GM21529 (cell line): Measurements from ENCODE around the gene RBBP8NL.

Source experiments
- ATAC-seq: cut with Tn5 transposase; IDR thresholded peaks from one replicate; pipeline ENCODE4 v1.9.1; 2021; ENCODE audit not compliant: unreplicated experiment

RBBP8NL gene

DNA sequence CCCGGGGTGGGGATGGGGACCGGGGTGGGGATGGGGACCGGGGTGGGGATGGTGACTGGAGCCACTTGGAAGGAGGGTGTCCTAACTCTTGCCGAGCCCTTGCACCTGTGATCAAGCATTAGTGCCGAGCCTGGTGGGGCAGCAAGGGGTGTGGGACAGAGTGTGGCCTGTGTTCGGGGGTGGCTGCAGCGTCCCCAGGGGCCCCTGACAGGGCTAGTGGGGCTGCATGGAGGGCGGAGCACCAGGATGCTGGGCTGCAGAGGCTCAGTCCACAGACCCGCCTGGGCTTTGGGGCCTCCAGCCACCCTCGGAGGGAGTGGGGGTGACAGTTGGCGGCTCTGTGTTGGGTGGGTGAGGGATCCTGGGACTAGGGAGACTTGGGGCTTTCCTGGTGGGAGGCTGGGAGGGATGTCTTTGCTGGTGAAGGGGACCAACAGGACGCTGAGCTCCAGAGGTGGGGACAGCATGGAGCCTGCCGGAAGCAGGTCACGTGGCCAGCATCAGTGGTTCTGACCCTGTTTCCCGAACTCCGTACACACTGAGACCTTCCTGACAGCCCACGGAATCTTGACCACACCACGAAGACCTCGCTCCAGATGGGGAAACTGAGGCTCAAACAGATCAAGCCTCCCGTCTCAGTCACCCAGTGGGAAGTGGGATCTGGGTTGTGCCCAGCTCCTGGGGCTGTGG, 4.6 kb downstream of the RBBP8NL start:
- no peak for ATAC-seq

DNA sequence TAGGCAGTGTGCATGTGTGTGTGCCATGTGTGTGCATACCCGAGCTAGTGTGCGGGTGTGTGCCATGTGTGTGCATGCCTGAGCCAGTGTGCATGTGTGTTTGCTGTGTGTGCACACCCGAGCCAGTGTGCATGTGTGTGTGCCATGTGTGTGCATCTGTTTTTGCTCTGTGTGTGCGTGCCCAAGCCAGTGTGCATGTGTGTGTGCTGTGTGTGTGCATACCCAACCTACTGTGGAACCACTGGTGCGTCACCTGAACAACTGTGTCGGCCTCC, 5.7 kb downstream of the RBBP8NL start:
- ATAC-seq: no peak

DNA sequence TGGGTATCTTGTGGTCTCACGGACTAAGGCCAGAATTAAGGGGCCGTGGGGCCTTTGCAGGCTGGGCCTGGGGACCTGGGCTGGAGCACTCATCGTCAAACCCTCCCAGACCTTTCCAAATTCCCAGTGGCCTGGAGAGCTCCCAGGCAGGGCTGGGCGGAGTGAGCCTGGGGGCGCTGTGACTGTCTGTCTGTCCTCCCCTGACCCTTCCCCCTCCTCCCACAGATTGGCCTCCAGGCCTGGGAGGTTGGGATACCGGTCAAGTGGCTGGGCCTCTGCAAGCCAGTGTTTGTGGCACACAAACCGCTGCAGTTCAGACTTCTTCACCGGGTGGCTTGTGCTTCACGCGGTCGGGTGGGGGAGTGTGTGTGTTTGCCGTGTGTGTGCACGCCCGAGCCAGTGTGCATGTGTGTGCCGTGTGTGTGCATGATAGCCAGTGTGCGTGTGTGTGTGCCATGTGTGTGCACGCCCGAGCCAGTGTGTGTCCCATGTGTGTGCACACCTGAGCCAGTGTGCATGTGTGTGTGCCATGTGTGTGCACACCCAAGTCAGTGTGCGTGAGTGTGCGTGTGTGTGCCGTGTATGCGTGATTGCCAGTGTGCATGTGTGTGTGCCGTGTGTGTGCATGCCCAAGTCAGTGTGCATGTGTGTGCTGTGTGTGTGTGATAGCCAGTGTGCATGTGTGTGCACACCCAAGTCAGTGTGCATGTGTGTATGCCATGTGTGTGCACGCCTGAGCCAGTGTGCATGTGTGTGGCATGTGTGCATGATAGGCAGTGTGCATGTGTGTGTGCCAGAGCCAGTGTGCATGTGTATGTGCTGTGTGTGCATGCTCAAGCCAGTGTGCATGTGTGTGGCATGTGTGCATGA, 6.3 kb downstream of the RBBP8NL start:
- no peak for ATAC-seq

DNA sequence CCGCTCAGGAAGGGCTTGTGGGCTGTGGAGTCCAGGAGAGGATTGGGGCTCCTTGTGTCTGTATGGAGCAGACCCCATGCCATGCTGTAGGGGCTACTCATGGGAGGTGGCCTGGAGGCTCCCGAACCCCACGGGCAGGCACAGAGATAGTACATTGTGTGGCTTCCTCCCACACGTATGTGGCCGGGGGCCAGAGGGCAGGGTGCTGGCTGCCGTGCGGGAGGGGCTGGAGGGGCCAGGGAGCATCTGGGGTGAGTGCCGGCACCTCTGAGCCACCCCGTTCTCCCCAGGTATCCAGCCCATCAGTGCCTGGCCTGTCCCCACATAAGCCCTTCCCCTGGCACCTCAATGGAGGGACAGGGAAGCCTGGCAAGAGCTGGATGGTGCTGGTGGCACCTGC, 7.6 kb downstream of the RBBP8NL start:
- ATAC-seq: no peak

DNA sequence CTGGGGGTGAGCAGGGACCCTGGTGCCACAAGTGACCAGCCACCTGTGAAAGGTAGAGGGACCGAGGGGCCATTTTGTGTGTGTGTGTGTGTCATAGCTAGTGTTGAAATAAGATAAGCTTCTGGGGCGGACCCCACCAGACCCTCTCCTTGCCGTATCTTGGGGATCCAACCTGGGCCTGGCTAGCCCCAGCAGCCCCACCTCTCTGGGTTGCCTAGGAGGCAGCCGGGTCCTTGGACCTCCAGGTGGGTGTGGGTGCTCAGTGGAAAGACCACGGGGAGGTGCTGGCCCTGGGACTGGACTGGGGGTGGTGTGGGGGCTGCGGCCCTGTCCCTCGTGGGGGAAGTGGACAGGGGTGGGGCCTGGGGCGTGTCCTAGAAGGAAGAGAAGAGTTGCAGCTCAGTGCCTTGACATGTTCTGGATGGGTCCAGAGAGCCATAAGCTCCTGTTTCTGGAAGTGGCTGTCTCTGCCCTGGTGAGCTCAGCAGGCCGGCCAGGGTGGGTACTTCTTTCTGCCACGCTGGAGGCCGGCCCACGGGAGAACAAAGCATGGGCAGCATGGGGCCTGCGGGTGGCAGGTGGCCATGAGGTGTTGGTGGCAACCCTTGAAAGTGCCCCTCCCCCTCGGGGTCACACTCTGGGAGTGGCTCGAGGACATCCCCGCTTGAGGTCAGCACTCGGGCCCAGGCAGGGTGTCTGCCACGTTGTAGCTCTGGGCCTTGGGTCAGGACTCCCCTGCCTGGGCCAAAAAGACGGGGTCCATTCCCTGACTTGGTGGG, 8.4 kb downstream of the RBBP8NL start:
- no peak for ATAC-seq

DNA sequence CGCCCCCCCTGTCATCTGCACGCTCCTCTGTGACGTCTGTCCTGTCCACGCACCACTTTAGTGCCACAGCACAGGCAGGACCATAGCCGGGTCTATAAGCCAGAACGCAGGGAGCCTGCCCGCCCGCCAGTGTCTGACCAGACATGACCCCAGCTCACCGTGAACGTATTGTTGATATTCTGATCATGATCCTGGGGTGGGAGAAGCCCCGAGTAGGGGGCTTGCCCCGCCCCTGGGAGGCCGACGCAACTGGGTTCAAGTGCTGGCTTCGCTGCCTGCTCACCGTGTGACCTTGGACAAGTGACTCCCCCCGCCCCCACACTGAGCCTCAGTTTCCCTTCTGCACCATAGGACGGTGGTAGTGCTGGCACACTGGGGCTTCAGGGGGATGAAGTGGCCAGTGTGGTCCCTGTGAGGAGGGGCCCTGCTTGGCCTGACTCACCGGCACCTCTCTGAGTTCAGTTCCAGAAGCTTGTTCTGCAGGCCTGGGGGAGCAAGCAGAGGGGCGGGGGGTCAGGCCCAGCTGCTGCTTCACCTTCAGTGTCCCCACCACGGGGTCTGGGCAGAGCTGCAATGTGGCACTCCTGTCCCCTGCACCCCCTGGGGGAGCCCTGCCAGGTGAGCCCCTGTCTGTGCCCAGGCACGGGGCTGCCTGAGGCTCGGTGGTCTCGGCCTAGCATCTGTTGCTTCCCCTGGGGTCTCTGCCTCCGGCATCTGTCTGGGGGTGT, 9.2 kb downstream of the RBBP8NL start:
- no peak for ATAC-seq

DNA sequence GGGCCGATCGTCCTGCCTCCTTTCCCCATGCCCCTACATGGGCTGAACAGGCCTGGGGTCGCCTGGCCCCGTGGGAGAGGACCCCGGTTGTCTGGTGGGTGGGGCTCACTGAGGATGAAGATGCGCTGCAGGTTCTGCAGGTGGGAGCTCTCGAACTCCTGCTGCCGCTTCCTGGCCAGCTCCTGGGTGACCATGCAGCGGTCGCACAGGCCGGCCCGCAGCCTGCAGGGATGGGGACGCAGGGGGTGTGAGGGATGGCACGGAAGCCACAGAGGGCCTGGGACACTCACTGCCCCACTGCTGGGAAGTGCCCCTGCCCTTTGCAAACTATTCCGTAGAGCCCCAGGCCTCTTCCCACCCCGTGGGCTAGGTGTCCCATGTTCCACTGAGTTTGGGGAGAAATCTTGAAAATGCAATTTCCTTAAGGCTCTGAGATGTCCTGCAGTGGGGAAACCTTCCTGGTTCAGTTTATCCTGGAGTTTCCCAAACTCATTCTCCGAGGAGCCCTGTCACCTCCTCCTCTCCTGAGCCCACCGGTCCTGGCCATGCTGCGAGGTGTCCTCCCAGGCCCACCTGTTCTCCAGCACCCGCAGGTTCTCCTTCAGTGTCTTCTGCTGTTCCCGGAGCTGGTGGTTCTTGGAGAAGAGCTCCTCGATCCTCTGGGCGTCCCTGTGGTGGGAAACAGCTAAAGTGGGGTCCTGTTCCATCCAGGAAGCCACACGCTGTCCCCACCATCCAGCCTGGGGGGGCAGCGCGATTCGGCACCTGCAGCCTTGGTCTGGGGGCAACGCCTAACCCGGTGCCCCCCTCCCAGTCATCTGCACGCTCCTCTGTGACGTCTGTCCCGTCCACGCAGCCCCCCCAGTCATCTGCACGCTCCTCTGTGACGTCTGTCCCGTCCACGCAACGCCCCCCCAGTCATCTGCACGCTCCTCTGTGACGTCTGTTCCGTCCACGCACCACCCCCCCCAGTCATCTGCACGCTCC, 10.4 kb downstream of the RBBP8NL start:
- no peak for ATAC-seq

DNA sequence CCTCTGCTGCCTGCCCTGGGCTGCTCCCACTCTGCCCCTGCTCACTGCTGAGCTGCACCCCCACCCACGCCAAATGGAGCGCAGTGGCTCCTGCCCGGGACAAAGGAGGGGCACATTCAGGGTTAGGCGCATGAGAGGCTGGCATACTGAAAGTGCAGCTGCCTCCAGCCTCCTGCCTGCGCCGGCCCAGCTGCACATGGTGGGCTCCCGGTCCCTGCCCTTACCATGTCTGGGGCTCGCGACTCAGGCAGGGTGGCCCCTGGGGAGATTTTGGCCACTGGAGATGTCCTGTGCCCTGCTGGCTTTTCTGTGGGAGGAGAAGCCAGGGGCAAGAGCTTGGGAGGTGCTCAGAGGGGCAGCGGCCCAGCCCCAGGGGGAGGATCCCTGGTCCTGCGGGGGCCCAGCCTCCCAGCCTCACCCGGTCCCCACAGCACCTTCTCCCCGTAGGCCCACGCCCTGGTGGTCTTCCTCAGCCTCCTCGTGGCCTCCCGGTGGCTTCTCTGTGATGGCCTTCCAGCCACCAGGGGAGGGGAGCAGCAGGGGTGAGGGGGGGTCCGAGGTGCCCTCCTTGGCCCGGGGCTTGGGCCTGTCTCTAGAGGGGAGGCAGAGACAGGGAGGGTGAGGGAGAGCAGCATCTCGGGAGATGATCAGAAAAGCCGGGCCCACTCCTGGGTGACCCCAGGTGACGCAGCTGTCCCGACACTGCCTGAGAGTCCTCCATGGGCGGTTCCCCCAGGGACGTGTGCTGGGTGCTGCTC, 11.8 kb downstream of the RBBP8NL start:
- no peak for ATAC-seq

DNA sequence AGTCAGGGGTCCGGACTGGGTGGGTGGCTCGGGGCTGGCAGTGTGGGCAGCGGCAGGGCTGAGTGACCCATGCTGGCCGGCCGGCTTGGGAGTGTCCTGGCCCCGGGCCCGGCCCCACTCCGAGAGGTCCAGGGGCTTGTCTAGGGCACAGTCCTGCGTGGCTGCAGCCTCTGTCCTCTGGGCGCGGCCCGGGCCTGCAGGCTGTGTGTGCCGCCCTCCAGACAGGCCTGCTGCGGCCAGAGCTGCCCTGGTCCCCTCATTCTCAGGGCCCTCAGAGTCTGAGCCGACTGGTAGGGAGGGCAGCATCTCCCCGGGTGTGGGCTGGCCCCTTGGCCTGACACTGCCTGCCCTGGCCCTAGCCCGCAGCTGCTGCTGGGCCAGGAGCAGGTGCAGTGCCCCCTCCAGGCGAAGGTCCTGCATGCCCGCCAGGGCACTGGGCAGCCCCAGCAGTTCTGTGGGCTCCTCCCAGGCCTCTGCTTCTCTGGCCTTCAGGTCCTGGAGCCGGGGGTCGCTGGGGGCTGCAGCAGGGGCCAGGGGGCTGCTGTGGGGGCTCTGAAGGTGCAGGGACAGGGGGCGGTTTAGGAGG, 13.3 kb downstream of the RBBP8NL start:
- ATAC-seq: no peak

DNA sequence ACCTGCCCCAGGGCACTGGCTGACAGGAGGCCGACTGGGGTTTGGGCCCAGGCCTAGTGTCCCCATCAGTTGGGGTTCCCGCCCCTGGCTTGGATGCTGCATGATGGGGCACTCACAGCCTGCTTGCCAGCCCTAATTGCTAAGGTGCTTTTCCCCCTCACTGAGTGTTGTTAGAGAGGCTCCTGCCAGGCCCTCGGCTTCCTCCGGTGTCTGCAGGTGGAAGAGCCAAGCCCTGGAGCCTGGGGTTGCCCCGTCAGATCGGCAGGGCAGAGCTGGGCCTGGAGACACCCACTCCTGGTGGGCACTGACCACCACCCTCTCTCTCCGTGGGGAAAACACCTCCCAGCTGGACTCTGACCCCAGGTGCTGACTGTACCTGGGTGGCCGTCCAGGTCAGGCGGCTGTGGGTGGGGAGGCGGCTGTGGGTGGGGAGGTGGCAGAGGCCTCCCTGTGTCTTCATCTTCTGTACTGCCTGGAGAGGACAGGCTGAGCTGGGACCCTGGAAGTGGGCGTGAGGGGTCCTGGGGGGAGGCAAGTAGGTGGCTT, 14.2 kb downstream of the RBBP8NL start:
- ATAC-seq: no peak

DNA sequence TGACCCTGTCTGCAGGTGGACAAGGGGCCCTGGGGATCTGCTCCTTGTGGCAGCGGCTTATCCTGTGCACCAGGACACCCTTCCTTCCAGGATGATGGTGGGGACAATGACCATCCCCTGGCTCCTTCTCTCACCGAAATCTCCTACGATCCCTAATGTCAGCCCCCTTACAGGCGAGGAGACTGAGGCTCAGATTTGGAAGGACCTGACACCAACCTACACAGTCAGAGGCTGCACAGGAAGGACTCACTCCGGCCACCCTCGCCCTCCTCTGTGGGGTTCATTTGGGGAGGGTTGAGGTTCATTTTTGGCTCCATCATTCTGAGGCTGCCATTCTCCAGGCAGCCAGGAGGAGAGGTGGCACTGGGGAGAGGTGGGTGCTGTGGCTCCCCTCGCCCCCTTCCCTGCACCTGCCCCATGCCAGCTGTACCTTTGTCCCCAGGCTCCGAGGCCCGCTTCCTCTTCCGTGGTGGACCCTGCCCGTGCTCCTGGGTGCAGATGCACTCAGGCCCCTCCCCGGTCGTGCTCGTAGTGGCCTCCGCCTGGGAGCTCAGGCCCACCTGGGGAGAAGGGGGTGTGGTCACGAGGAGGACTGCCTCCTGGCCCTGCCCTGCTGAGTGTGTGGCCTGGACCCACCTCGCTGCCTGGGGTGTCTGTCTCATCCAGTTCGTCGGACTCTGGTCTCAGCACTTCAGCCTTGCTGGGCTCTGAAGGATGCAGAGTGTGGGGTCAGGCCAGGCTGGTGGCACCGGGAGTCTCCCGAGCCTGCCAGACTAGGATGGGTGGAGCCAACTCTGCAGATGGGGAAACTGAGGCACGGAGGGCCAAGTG, 14.9 kb downstream of the RBBP8NL start:
- no peak for ATAC-seq

DNA sequence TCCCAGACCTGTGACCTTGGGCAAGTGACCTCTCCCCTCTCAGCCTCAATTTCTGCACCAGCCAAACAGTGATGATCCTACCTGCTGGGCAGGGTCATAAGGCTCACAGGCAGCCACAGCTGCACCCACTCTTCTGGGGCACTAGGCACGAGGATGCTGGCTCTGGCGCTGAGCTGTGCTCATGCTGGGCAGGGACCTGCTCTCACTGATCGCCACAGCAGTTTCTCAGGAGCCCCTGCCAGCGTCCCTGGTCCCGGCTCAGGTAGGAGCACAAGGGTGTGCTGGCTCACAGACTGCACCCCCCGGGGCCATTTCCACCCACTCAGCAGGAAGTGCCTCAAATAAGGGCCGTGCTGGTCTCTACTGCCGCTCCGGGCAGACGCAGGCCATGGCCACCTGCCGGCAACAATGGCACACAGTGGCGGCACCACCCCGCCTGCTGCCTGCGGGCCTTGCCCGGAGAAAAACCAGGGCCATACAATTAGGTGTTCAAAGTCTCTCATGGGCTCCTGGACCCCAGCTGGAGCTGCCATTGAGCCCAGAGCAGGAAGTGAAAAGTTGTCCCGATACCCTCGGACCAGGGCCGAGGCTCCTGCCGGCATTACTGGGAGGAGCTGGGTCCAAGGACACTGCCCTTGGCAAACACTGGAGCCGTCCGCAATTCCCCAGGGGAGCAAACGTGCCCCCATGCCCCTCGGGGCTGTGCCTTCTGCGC, 15.7 kb downstream of the RBBP8NL start:
- no peak for ATAC-seq

DNA sequence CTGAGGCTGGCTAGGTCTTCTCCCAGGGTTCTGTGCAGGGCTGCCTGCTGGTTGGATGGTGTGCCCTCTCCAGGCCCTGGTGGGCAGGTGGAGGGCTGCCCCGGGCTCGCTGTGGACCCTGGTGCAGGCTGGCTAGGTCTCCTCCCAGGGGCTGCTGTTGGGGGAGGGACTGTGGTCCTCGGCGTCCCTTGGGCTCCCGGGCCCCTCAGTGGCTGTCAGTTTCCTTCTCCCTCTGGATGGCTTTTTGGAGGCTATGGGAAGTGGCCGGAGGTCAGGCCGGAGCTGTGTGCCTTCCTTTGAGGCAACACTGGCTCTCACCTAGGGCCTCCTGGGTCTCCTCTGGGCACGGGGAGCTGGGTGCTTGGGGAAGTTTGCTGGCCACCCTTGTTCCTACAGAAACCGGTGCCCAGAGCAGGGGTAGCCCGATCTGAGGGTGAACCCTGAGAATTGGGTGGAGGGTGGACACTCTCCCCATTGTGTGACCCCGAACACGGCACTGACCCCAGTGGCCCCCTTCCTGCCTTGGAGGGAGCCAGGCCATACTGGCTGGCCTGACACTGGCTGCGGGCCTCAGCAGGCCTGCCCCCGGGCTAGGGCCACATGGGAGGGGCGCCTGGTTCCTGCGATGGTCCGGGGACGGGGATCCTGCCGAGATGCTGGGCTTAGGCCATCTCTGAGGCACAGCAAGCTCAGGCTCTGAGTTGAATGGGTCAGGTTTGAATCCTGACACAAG, 16.4 kb downstream of the RBBP8NL start:
- no peak for ATAC-seq

DNA sequence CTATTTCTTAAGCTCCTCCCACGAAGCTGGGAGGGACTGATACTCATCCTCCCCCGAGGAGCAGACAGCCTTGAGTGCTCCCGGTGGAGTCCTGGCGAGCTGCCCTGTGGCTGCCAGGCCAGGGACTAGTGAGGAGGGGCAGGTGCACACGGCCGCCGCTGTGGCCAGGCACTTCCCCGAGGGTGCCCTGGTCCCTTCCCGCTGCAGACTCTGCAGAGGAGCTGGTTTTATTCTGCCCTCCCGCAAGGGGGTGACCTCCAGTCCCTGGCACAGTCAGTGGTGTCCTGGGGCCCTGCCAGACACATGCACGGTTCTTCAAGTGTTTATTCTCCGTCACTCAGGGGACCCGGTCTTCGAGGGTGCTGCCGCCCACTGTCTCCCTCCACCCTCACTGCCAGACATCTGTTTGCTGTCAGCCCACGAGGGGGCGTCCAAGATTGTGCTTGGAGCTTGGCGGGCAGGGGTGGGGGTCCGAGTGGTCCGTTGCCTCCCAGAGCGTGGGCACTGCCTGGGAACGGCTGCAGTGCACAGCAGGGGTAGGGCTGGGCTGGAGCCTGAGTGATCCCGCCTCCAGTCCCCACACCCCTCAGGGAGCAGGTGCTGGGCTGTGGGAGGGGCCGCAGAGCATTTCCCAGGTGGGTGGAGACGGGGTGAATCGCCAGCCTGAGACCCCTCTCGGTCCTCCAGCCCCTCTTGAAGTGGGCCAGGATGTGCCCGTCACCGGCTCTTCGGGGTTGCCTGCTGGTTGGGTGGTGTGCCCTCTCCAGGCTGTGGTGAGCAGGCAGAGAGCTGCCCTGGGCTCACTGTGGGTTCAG, 17.2 kb downstream of the RBBP8NL start:
- ATAC-seq: no peak

DNA sequence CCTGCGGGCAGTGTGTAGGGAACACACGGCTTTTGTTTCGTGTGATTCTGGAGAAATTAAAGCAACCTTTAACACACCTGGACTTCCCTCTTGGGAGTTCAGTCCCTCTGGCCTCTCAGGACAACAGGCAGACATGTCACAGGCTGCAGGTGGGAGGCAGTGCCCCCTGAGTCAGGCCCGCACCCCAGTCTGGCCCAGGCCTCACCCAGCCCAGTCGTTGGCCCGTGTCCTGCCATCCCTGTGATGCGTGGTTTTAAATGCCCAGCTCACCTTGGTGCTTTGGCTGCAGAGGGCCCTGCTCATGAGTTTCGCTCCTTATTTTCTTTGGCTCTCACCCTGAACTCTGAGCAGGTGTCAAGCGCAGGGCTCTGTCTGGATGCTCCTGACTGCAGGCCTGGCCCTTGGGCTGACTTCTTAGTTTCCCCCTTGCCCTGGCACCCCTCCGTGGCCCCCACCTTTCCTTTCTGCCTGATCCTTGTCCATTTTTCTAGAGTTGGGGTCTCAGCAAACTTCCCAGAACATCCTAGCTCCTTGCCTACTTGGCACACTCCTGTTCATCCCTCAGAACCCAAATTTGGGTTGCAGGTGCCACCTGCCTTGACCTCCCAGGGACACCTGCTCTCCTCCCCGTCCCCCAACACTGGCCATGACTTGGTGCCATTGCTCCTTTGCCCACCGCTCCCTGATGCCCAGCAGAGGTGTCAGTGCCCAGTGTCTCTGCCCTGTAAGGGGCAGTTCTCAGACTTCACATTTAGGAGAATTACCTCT, 18.1 kb downstream of the RBBP8NL start:
- no peak for ATAC-seq
